Upper lobe of right lung (tissue), 1 donor: Measurements from ENCODE around the gene SKAP2. TPM values are rescaled to one million over a fixed set of nuclear protein-coding genes. Genes with fewer than 3 reads are reported as not detected.

Source experiments
- total RNA-seq: library from RNA; stranded (reverse); fragmentation: NEBNext Ultra II Directional; extraction: Animal tissue kit (Norgen Biotek cat#: 25700); gene quantifications from one replicate; pipeline ENCODE4 v1.2.1, GENCODE V29; 2021
- donor health status: DM: no; HTN: yes; CAD: no; lungs with severe emphysema.

The SKAP2 gene
- total RNA-seq, 1 donor from 2014 or later = 59.1 TPM

Other genes with a start within 250 kb of the SKAP2 start
- gene HOXA1, start 231.4 kb upstream of the SKAP2 start, total RNA-seq = 0.75 TPM
- gene HOXA2, start 238.1 kb upstream of the SKAP2 start, total RNA-seq = 2.1 TPM